ENCODE measurements around the gene SGPP1. TPM values are rescaled to one million over a fixed set of nuclear protein-coding genes. Genes with fewer than 3 reads are reported as not detected.

Gene SGPP1
- total RNA-seq: 35.8 and 55.7 TPM in 2 replicates

GRCh38 chr14:63727736-63728728 is at the start of gene SGPP1:
Gene SGPP1 (minus strand): TSS chr14:63728065. CDS start chr14:63727944, 121 bp downstream.

GRCh38 chr14:63641473-63642228 is 86.2 kb downstream of the SGPP1 start, which contains the start of gene WDR89:
Gene WDR89 (minus strand): TSS chr14:63641871. CDS start chr14:63599942, 41,929 bp downstream.

Other genes starting within 250 kb of the SGPP1 start
- 22.6 and 37.9 TPM in 2 replicates for gene PPP2R5E, start 184.7 kb downstream of the SGPP1 start, total RNA-seq
- gene WDR89, start 86.2 kb downstream of the SGPP1 start, total RNA-seq: 21.1 and 21.9 TPM in 2 replicates
- 82.4 and 109 TPM in 2 replicates for gene SYNE2, start 124.9 kb upstream of the SGPP1 start, total RNA-seq

Measured in nasal cavity respiratory epithelium epithelial cell of viscerocranial mucosa (primary cell).